Fibroblast of lung (primary cell): ENCODE results near the gene MAP4K3. TPM values are rescaled to one million over a fixed set of nuclear protein-coding genes. Genes with fewer than 3 reads are reported as not detected.

Source experiments
- DNase-seq, 2 donors: peaks; one replicate each; pipeline versions ENCODE4 v3.0.0 to v3.0.0-alpha.2; 2010; ENCODE audit warnings: low read depth in 2 of 2
- H2AFZ ChIP-seq: 2 replicates; pipeline ENCODE4 v1.5.1; 2012; ENCODE audit warnings: low read length, control low read depth, inconsistent platforms
- H3K27ac ChIP-seq: 2 replicates; pipeline ENCODE4 v1.5.1; 2011; ENCODE audit warnings: low read length, control low read depth; ENCODE audit not compliant: insufficient read depth
- H3K27me3 ChIP-seq: 2 replicates; pipeline ENCODE4 v1.5.1; 2011; ENCODE audit warnings: mild to moderate bottlenecking, low read length; ENCODE audit not compliant: control insufficient read depth, insufficient read depth
- H3K36me3 ChIP-seq: 2 replicates; pipeline ENCODE4 v1.5.1; 2011; ENCODE audit warnings: low read length; ENCODE audit not compliant: control insufficient read depth, insufficient read depth
- H3K4me1 ChIP-seq: 2 replicates; pipeline ENCODE4 v1.5.1; 2011; ENCODE audit warnings: low read length; ENCODE audit not compliant: control insufficient read depth, insufficient read depth; ENCODE audit errors: extremely low read depth
- H3K4me2 ChIP-seq: 2 replicates; pipeline ENCODE4 v1.5.1; 2011; ENCODE audit warnings: low read length, control low read depth; ENCODE audit not compliant: insufficient read depth; ENCODE audit errors: extremely low read depth
- H3K4me3 ChIP-seq, 4 experiments: fragments of 200-600 bp in 1 of 4; sonication (generic) in 1 of 4; replicated peaks in 1 of 4; 2 replicates each; pipeline ENCODE4 v1.5.1; 2011 to 2016; ENCODE audit warnings: low read length in 4 of 4, low read depth in 3 of 4, mild to moderate bottlenecking in 3 of 4, control low read depth in 2 of 4, inconsistent platforms in 1 of 4, mixed read lengths in 1 of 4; ENCODE audit not compliant: insufficient read depth in 1 of 4; ENCODE audit errors: control extremely low read depth in 1 of 4
- H3K79me2 ChIP-seq: 2 replicates; pipeline ENCODE4 v1.5.1; 2012; ENCODE audit warnings: mild to moderate bottlenecking, low read length, inconsistent platforms; ENCODE audit not compliant: control insufficient read depth, insufficient read depth
- H3K9ac ChIP-seq: 2 replicates; pipeline ENCODE4 v1.5.1; 2011; ENCODE audit warnings: mild to moderate bottlenecking, low read length, control low read depth; ENCODE audit not compliant: insufficient read depth
- H3K9me3 ChIP-seq: 2 replicates; pipeline ENCODE4 v1.5.1; 2012; ENCODE audit warnings: low read depth, low read length; ENCODE audit not compliant: control insufficient read depth, insufficient read depth
- H4K20me1 ChIP-seq: 2 replicates; pipeline ENCODE4 v1.5.1; 2011; ENCODE audit warnings: low read length; ENCODE audit not compliant: control insufficient read depth, insufficient read depth; ENCODE audit errors: extremely low read depth
- CTCF ChIP-seq, 2 donors: IDR thresholded peaks in 1 of 2; conservative IDR thresholded peaks in 1 of 2; 1 replicate in 1 of 2; 2 replicates in 1 of 2; pipeline ENCODE4 v1.5.1; 2011 to 2012; ENCODE audit warnings: low read length in 2 of 2, control low read depth in 1 of 2, inconsistent platforms in 1 of 2, low read depth in 1 of 2, mild to moderate bottlenecking in 1 of 2
- EZH2 ChIP-seq: IDR thresholded peaks from 2 replicates; pipeline ENCODE4 v1.5.1; 2012; ENCODE audit warnings: low read length, control low read depth, mild to moderate bottlenecking; ENCODE audit errors: missing control alignments
- polyA plus RNA-seq, 2 donors: library from polyadenylated mRNA; depleted of rRNA in 1 of 2; stranded (reverse) in 1 of 2; unstranded in 1 of 2; fragments of >200 nt; gene quantifications; 2 replicates each; pipeline ENCODE4 v1.2.1, GENCODE V29; 2011 to 2012; ENCODE audit warnings: missing spikeins in 1 of 2
- total RNA-seq: library from RNA; depleted of rRNA; stranded (reverse); fragments of >200 nt; gene quantifications from 2 replicates; pipeline ENCODE4 v1.2.1, GENCODE V29; 2014

MAP4K3 gene
- total and polyA plus RNA-seq, 2 donors (not counting 1 experiment from before 2014, with no cell fraction given) = 40.8 to 75.7 TPM

GRCh38 chr2:39335930-39336329 is 101.2 kb downstream of the MAP4K3 start:
- DNase-seq = no peak
- no peak overlapping the region for H3K9ac ChIP-seq
- no peak overlapping the region for H3K4me2 ChIP-seq
- peaks cover 10% of the 10 kb centered on the region for H3K79me2 ChIP-seq
- no peaks in the 10 kb centered on the region for H3K36me3 ChIP-seq
- H3K4me1 ChIP-seq = peaks cover 2% of the 10 kb centered on the region
- H3K9me3 ChIP-seq = no peaks in the 10 kb centered on the region
- H2AFZ ChIP-seq = no peak overlapping the region
- no peak overlapping the region for H3K4me3 ChIP-seq
- TF ChIP-seq CTCF (conservative IDR thresholded peaks at IDR 0.05 in 1 of 2, IDR thresholded peaks at IDR 0.05 in 1 of 2; ENCODE audit: low read depth in 1 of 2, low read length in 2 of 2) = no peak
- TF ChIP-seq EZH2 = no peak
- H3K27ac ChIP-seq = no peak overlapping the region
- H3K27me3 ChIP-seq = no peaks in the 10 kb centered on the region
- no peaks in the 10 kb centered on the region for H4K20me1 ChIP-seq

GRCh38 chr2:39334978-39335377 is 102.1 kb downstream of the MAP4K3 start:
- no peak overlapping the region for H3K4me2 ChIP-seq
- H3K4me3 ChIP-seq = no peak overlapping the region
- no peak overlapping the region for H2AFZ ChIP-seq
- no peak overlapping the region for H3K9ac ChIP-seq
- H3K9me3 ChIP-seq = no peaks in the 10 kb centered on the region
- H3K36me3 ChIP-seq = no peaks in the 10 kb centered on the region
- no peaks in the 10 kb centered on the region for H4K20me1 ChIP-seq
- H3K79me2 ChIP-seq = peaks cover 6% of the 10 kb centered on the region
- H3K27me3 ChIP-seq = no peaks in the 10 kb centered on the region
- no peak overlapping the region for H3K27ac ChIP-seq
- DNase-seq = no peak
- TF ChIP-seq CTCF (conservative IDR thresholded peaks at IDR 0.05 in 1 of 2, IDR thresholded peaks at IDR 0.05 in 1 of 2; ENCODE audit: low read depth in 1 of 2, low read length in 2 of 2) (no peak), EZH2 (no peak)
- peaks cover 2% of the 10 kb centered on the region for H3K4me1 ChIP-seq

- Histone ChIP-seq H3K36me3 (no peaks in the 10 kb centered on the region), H4K20me1 (no peaks in the 10 kb centered on the region), H3K9me3 (no peaks in the 10 kb centered on the region), H3K4me2 (no peak overlapping the region), H3K79me2 (peaks cover 4% of the 10 kb centered on the region), H2AFZ (no peak overlapping the region), H3K9ac (no peak overlapping the region), H3K27ac (no peak overlapping the region), H3K4me3 (no peak overlapping the region), H3K27me3 (no peaks in the 10 kb centered on the region), H3K4me1 (peaks cover 2% of the 10 kb centered on the region)
- TF ChIP-seq CTCF (conservative IDR thresholded peaks at IDR 0.05 in 1 of 2, IDR thresholded peaks at IDR 0.05 in 1 of 2; ENCODE audit: low read depth in 1 of 2, low read length in 2 of 2) (no peak), EZH2 (no peak)
- no peak for DNase-seq
Observed at GRCh38 chr2:39334529-39334928, 102.6 kb downstream of the MAP4K3 start.
